Occipital lobe (tissue), 2 donors: Measurements from ENCODE around the gene KRTAP21-2. TPM values are rescaled to one million over a fixed set of nuclear protein-coding genes. Genes with fewer than 3 reads are reported as not detected.

Experiments used
- small RNA-seq: library from RNA; depleted of rRNA; stranded (forward); fragments of <200 nt; gene quantifications from one replicate; pipeline ENCODE3, GENCODE V24; 2014
- total RNA-seq: library from RNA; depleted of rRNA; stranded (reverse); fragments of >200 nt; gene quantifications from one replicate; pipeline ENCODE4 v1.2.3, GENCODE V29; 2014

The KRTAP21-2 gene
- total RNA-seq, 1 donor from 2014 or later = not detected

Small RNA genes lying within 50 kb of the gene (small RNA-seq; reads per million reads assigned to genes)
- gene AP000244.1 (not detected), gene KRTAP21-3 (not detected)

Other genes with a start within 250 kb of the KRTAP21-2 start
- gene KRTAP19-5, start 245.1 kb downstream of the KRTAP21-2 start, total RNA-seq = not detected
- not detected for gene KRTAP19-6, start 205.4 kb downstream of the KRTAP21-2 start, total RNA-seq
- not detected for gene KRTAP19-7, start 185.9 kb downstream of the KRTAP21-2 start, total RNA-seq
- not detected for gene KRTAP22-2, start 156.9 kb downstream of the KRTAP21-2 start, total RNA-seq
- not detected for gene KRTAP6-3, start 154.8 kb downstream of the KRTAP21-2 start, total RNA-seq
- gene KRTAP6-2, start 148.4 kb downstream of the KRTAP21-2 start, total RNA-seq = not detected
- not detected for gene KRTAP22-1, start 146.2 kb downstream of the KRTAP21-2 start, total RNA-seq
- not detected for gene KRTAP6-1, start 133.3 kb downstream of the KRTAP21-2 start, total RNA-seq
- gene KRTAP20-1, start 130.8 kb downstream of the KRTAP21-2 start, total RNA-seq = not detected
- gene KRTAP20-4, start 126.6 kb downstream of the KRTAP21-2 start, total RNA-seq = not detected
- gene KRTAP20-2, start 112.1 kb downstream of the KRTAP21-2 start, total RNA-seq = not detected
- not detected for gene KRTAP20-3, start 104.4 kb downstream of the KRTAP21-2 start, total RNA-seq
- not detected for gene KRTAP21-3, start 28.5 kb downstream of the KRTAP21-2 start, total RNA-seq
- not detected for gene KRTAP21-1, start 8.2 kb upstream of the KRTAP21-2 start, total RNA-seq
- not detected for gene KRTAP8-1, start 66.0 kb upstream of the KRTAP21-2 start, total RNA-seq
- not detected for gene KRTAP7-1, start 82.5 kb upstream of the KRTAP21-2 start, total RNA-seq
- not detected for gene KRTAP11-1, start 134.3 kb upstream of the KRTAP21-2 start, total RNA-seq